NCI-H128 (cell line): Measurements from ENCODE around the gene DCP1B.

ENCODE experiments used
- DNase-seq: peaks from one replicate; lab custom pipeline; 2025; ENCODE audit not compliant: unreplicated experiment; lab: John Stamatoyannopoulos, UW

The DCP1B gene

GRCh38 chr12:2017546-2018337 lies 13.5 kb upstream of the DCP1B start:
- peak; percentile 48 for DNase-seq

- DNase-seq: no peak
Measured at GRCh38 chr12:2016862-2017545, 12.7 kb upstream of the DCP1B start.

- no peak for DNase-seq
Measured at GRCh38 chr12:2014231-2014630, 10.0 kb upstream of the DCP1B start.

DNA sequence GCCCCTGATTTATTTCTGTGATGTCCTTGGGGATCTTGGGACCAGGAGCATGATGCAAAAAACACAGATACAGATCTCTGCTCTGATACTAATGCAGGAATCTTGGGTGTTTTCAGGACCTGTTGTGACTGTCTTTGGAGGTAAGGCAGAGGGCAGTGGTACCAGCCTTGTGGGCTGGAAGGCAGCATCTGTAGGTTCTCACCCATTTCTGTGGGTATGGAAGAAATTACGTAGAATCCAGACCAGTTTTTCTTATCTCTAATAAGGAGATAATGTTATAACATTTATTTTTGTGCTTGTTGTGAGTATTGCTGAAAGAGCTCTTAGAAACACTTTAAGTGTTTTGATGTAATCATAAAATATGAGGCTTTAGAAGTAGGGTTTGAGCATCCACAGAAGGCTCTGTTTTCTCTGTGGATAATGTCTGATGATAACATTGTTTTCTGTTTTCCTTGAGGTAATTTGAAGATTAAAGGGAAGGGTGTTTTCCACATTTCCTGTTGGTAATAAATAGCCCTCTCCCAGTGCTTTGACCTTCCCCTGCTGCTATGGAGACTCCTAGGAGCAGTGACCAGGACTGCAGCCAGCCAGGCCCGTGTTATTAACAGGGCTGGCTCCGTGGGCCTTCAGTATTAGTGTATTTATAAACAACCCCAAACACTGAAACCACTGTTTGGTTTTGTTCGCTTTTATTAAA lies 9.4 kb upstream of the DCP1B start:
- DNase-seq: no peak

DNA sequence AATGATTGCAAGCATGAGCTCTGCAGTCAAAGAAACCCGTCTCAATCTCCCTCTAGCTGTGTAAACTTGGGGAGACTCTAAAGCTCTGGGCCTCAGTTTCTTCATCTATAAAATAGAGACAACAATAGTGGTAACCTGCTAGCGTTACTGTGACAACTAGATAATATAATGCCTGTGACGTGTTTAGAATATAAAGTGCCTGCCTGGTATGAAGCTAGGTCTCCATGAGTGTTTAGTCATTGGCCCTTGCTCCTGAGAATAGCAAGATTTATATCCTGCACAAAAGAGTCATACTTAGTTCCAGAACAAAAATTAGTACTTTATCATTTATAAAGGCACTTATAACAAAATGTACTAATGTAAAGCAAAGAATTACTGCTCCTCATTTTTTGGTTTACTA lies 8.8 kb upstream of the DCP1B start:
- no peak for DNase-seq

GRCh38 chr12:2011643-2012607 lies 7.7 kb upstream of the DCP1B start:
- no peak for DNase-seq

DNA sequence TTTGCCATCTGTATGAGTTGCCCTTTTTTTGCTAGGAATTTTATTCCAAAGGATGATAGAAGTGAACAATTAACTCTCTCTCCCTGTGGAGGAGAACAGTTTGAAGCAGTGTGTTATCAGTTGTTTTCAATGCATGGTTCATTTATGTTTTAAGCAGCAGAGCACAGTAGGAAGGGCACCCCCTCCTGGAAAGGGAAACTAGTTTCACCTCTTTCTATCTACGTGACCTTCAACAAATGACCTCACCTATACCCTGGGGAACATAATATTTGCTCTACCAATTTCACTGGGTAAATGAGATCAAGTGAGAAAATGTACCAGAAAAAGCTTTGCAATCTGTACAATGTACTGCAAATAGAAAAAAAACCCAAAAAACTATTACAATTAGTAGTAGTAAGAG lies 5.4 kb upstream of the DCP1B start:
- DNase-seq: no peak

DNA sequence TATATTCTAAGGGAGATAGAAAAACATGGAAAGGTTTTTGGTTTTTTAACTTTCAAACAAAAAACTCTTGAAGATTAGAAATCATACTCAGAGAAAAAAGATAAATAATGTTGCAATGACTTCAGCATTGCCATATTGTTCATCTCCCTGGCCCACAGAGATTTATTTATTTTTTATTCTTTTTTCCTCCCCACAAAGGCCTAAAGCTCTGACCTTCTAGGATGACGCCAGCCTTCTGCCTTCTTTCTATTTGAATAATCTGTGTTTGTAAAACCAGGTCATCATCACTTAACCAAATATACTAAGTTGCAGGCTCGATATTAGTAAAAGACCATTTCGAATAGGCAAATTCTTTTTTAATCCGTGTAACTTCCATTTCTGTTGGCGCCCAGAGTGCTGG lies 4.4 kb upstream of the DCP1B start:
- DNase-seq: no peak

DNA sequence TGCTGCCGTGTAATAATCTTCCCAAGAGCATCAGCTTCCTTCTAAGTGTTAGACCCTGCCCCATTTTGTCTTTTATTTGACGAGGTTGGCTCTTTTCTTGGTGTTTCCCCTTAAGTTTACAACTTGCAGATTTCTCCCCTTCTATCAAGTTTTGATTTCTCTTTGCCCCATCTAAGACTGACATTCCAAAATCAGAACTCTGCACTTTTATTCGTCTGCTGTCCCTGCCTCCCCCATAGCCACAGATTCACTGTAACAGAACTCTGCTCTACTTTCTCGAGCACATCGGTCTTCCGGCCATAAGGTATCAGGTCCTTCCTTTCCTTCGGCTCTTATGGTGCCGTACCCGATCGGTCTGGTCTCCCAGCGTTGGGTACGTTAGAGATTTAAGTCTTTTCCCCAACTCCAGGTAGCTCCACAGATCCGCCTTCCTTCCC lies 563 bp downstream of the DCP1B start:
- DNase-seq: no peak

DNA sequence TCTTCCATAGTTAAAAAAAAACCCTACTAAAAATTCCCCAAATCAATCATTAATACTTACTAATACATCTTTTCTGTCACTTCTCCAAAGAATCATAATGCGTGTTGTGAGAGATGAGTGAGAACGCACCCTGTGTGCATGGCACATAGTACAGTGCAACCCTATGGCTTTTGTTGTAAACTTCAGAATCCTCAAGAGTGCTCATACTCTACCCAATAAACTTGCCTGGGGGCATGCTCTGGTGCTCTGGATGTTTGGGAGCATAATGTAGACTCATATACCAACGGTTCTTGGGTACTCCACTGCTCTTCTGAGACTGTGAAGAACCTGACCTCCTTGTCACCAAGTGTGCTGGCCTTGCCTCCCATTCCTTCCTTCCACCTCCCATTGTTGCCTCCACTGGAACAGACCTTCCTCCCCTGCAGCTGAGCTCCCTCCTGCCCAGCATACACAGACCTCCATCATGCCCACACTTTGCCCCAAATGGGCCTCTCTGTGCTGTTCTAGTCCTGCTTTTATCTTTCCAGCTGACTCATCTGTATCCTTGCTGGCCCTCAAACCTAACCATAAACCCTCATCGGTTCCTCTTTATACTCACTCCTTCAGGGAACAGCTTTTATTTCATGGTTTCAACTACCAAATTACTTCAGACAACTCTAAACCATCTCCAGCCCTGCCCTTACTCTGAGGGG lies 8.9 kb downstream of the DCP1B start:
- no peak for DNase-seq

DNA sequence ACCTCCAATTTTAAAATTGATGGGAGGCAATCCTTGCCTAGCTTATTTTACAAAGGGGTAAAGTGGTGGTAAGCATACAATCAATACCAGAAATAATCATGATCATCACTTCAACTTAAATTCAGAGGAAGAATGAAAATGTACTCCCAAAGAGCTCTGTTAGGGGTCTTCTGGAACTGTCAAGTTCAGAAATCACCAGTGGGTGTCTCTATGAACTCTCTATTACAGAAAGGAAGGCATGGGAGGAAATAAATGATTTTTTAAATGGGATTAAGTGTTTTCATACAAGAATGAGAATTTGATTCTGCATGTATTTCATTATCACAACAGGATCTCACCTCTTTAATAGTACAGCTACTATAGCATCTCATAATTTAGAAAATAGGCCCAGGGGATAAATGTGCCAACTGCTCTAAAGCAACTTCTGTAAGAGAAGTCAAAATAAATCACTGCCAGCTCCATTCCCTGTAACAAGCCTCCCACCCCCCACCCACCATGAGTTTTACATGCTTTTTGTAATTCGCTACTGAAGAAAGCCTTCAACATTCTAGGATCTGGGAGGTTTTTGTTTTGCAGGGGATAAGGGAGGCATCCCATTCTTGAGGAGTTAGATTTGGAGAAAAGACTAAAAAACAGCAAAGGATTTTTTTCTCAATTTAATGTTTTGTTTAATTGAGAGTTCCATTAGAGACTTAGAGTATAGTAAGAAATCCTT lies 9.7 kb downstream of the DCP1B start:
- no peak for DNase-seq

DNA sequence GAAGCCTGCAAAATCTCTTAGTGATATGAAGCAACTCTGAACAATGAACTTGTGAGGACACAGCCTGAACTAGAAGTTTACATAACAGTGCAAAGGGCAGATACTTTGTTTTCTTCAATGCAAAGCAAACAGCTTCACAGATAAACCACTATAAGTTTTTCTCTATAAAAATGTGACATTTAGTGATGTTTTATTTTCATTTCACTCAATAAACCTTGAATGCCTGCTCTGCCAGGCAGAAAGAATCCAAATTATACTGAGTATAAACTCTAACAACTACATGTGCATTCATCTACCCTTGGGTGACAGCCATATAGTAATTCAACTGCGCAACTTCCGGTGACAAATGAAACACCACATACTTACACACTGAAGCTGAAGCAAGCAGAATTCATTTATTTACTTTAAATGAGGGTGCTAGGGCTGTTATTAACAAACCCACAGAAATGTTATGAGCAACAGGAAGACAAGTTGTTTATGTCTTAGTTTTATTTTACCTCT lies 10.3 kb downstream of the DCP1B start:
- no peak for DNase-seq

DNA sequence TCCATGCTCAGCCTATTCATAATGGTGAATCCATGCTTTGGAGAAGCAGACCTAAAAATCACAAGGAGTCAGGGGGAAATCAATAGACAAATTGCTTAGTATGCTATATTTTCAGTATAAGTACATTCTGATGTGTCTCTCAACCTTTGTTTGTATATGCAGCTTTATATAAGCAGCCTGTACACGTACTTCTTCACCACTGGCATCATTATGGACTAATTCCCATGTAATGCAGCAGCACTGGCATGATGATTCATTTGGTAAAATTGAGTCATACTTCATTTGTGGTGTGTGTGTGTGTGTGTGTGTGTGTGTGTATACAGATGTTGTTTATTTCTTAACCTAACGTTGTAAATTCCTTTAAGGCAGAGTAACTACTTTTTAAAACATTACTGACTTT lies 10.9 kb downstream of the DCP1B start:
- DNase-seq: no peak

DNA sequence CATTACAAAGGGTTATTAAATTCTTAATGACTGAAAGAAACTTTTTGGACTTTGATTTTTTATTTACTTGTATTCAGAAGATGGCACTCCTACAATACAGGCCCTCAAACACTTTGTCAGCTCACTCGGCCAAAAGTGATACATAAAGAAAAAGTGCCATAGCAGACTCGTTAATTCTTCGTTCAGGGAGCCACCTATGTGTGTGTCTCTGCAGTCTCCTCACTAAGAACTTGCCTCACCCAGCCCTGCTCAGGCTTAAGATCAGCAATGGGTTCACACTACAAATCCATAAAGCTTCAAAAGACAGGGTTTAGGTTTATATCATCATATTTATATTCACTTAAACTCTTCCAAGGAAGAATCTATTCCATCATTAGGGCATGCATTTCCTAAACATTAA lies 11.5 kb downstream of the DCP1B start:
- DNase-seq: no peak

DNA sequence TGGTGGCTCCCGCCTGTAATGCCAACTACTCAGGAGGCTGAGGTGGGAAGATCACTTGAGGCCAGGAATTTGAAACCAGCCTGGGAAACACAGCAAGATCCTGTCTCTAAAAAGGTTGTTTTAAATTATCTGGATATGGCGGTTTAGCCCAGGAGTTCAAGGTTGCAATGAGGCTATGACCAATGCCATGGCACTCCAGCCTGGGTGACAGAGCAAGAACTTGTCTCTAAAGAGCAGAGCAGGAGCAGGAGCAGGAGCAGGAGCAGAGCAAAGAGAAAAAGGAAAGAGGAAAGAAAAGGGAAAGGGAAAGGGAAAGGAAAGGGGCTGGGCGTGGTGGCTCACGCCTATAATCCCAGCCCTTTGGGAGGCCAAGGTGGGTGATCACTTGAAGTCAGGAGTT lies 15.1 kb downstream of the DCP1B start:
- no peak for DNase-seq

DNA sequence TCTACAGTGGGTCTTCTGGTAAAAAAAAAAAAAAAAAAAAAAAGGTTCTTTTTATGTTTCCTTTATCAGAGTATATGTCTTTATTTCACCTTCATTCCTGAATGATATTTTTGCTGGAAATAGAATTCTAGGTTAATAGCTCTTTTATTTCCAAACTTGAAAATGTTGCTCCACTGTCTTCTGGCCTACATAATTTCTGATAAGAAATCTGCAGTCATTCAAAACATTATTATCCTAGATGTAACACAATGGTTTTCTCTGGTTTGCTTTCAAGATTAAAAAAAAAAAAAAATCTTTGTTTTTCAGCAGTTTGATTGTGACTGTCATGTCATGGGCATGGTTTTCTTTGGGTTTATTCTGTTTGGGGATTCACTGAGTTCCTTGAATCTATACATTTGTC lies 19.5 kb downstream of the DCP1B start:
- DNase-seq: no peak

GRCh38 chr12:1980282-1980681 lies 24.0 kb downstream of the DCP1B start:
- DNase-seq: no peak

- DNase-seq: no peak
Measured at GRCh38 chr12:1978078-1978862, 26.0 kb downstream of the DCP1B start.

- no peak for DNase-seq
Measured at GRCh38 chr12:1977588-1977987, 26.7 kb downstream of the DCP1B start.
